H1 (cell line): ENCODE data around the gene APOL1.

ENCODE experiments used
- CTCF ChIP-seq, 3 experiments: IDR thresholded peaks; 1 replicate in 2 of 3; 2 replicates in 1 of 3; pipeline versions ENCODE4 v1.5.1 to v1.6.1; 2011; ENCODE audit warnings: low read length in 3 of 3, mild to moderate bottlenecking in 3 of 3, inconsistent platforms in 2 of 3, low read depth in 1 of 3, moderate library complexity in 1 of 3; ENCODE audit not compliant: insufficient read depth in 1 of 3; ENCODE audit errors: control extremely low read depth in 1 of 3
- HDAC6 ChIP-seq: IDR thresholded peaks from one replicate; pipeline ENCODE4 v1.7.1; 2012; ENCODE audit warnings: low read depth, mild to moderate bottlenecking, inconsistent platforms, low read length, moderate library complexity
- JUN ChIP-seq: IDR thresholded peaks from 2 replicates; pipeline ENCODE4 v1.6.1; 2011; ENCODE audit warnings: low read depth, mild to moderate bottlenecking, improper control_type of control experiment, low read length
- POLR2A ChIP-seq, 2 experiments: IDR thresholded peaks; 1 replicate in 1 of 2; 2 replicates in 1 of 2; pipeline ENCODE4 v1.6.1; 2011; ENCODE audit warnings: low read depth in 2 of 2, low read length in 2 of 2, mild to moderate bottlenecking in 2 of 2; ENCODE audit errors: control extremely low read depth in 1 of 2
- RNF2 ChIP-seq: fragments of 200-900, 300-1000 bp; sonication (generic); IDR thresholded peaks from 2 replicates; pipeline ENCODE4 v1.7.1; 2016; ENCODE audit warnings: borderline replicate concordance, low read depth, mild to moderate bottlenecking, antibody characterized with exemption, low read length; ENCODE audit not compliant: poor library complexity, severe bottlenecking; ENCODE audit errors: missing control alignments
- TAF1 ChIP-seq: IDR thresholded peaks from 2 replicates; pipeline ENCODE4 v1.6.1; 2011; ENCODE audit warnings: mild to moderate bottlenecking, low read depth, low read length
- USF2 ChIP-seq: IDR thresholded peaks from 2 replicates; pipeline ENCODE4 v1.6.1; 2011; ENCODE audit warnings: low read length, improper control_type of control experiment

- TF ChIP-seq TAF1: no peak
- no peak for TF ChIP-seq CTCF (IDR thresholded peaks at IDR 0.05; ENCODE audit: control extremely low read depth in 1 of 3, insufficient read depth in 1 of 3, low read depth in 1 of 3, low read length in 3 of 3)
- no peak for TF ChIP-seq RNF2
- TF ChIP-seq USF2: no peak
- TF ChIP-seq POLR2A (IDR thresholded peaks at IDR 0.05; ENCODE audit: control extremely low read depth in 1 of 2, low read depth in 2 of 2, low read length in 2 of 2): no peak
- no peak for TF ChIP-seq JUN
- no peak for TF ChIP-seq HDAC6
These were observed 24.0 kb upstream of the APOL1 start for GRCh38 chr22:36228944-36229343.
